Measurements from ENCODE around the gene OR1E2. TPM values are rescaled to one million over a fixed set of nuclear protein-coding genes. Genes with fewer than 3 reads are reported as not detected.

OR1E2 gene
- total and polyA plus RNA-seq, 2 of the 13 experiments (the other 11 are each of a cell fraction or from before 2014, with no cell fraction given), result not detected

DNA sequence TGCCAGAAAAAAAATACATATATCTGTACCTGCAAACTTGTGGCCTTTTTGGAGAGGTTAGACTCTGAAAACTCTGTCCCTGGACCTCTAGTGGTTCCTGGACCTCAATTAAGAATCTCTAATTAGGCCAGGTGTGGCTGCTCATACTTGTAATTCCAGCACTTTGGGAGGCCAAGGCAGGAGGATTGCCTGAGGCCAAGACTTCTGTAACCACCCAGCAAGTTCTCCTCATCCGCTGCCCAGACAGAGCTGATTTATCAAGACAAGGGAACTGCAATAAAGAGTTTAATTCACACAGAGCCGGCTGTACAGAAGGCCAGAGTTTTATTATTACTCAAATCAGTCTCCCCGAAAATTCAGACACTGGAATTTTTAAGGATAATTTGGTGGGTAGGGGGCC, 46.3 kb upstream of the OR1E2 start:
- H4K20me1 ChIP-seq (ENCODE audit: insufficient read depth, low read length), result no peaks in the 10 kb centered on the region
- no peak overlapping the region for H3K9ac ChIP-seq (ENCODE audit: insufficient read depth, low read depth, low read length)
- in situ Hi-C loops (cut with HindIII; ENCODE audit: extremely low pct_ligation_motif_present, low pct_unique_long_range_greater_than_20kb), result no loop called here
- ATAC-seq (no peak), DNase-seq (ENCODE audit: low spot score) (no peak), FAIRE-seq (no peak)
- WGBS (ENCODE audit: low lambda C conversion rate), result 40% methylated on average over 3 of the region's 3 CpGs
- ChIA-PET POLR2A (no interaction called here), CTCF (ENCODE audit: low intra/inter-chr PET ratio, low total read pairs) (no interaction called here)
- H2AFZ ChIP-seq (ENCODE audit: low read length), result no peak overlapping the region
- no peak overlapping the region for H3K4me3 ChIP-seq (replicated peaks in 1 of 3; ENCODE audit: insufficient read depth in 1 of 3, low read depth in 2 of 3, low read length in 3 of 3)
- BruUV-seq (replicated peaks), result no TSS peak
- peaks cover 0 to 3% of the 10 kb centered on the region in 2 experiments; a peak in 1 of 5 replicates for H3K27me3 ChIP-seq (ENCODE audit: control insufficient read depth in 1 of 2, insufficient read depth in 2 of 2, low read length in 2 of 2)
- H3K4me1 ChIP-seq (ENCODE audit: insufficient read depth, low read length), result peaks cover 15% of the 10 kb centered on the region
- H3K36me3 ChIP-seq (replicated peaks in 1 of 2; ENCODE audit: control insufficient read depth in 1 of 2, insufficient read depth in 2 of 2, low read length in 2 of 2), result no peaks in the 10 kb centered on the region
- H3K79me2 ChIP-seq (ENCODE audit: insufficient read depth, low read length), result no peaks in the 10 kb centered on the region
- intact Hi-C loops (cut with micrococcal nuclease; ENCODE audit: unreplicated experiment), result no loop called here
- H3K4me2 ChIP-seq (ENCODE audit: low read depth, low read length), result no peak overlapping the region
- no peak overlapping the region for H3K27ac ChIP-seq (ENCODE audit: extremely low read length, insufficient read depth, low read length)
- TF ChIP-seq ZBTB42 (CRISPR knock-in tag; IDR thresholded peaks at IDR 0.05) (no peak), RARG (CRISPR knock-in tag; IDR thresholded peaks at IDR 0.05; ENCODE audit: low read depth) (no peak), E2F5 (CRISPR knock-in tag; conservative IDR thresholded peaks at IDR 0.05) (no peak), ZNF354B (CRISPR knock-in tag; IDR thresholded peaks at IDR 0.05) (no peak), HINFP (CRISPR knock-in tag; IDR thresholded peaks at IDR 0.05; ENCODE audit: low read depth) (no peak), DBP (CRISPR knock-in tag; IDR thresholded peaks at IDR 0.05; ENCODE audit: not compliant biosample characterization) (no peak), KAT2B (IDR thresholded peaks at IDR 0.05; ENCODE audit: borderline replicate concordance, low read depth, low read length) (no peak), ZNF180 (CRISPR knock-in tag; IDR thresholded peaks at IDR 0.05; ENCODE audit: borderline replicate concordance, low read depth) (no peak), ZNF207 (IDR thresholded peaks at IDR 0.05; ENCODE audit: borderline replicate concordance) (no peak), ELF4 (CRISPR knock-in tag; IDR thresholded peaks at IDR 0.05; ENCODE audit: borderline replicate concordance) (no peak), ZNF710 (CRISPR knock-in tag; IDR thresholded peaks at IDR 0.05; ENCODE audit: borderline replicate concordance) (no peak), RFX5 (IDR thresholded peaks at IDR 0.05; ENCODE audit: low read depth, low read length) (no peak), ZNF549 (CRISPR knock-in tag; IDR thresholded peaks at IDR 0.05) (no peak), ZNF451 (CRISPR knock-in tag; IDR thresholded peaks at IDR 0.05) (no peak), MAFG (CRISPR knock-in tag; IDR thresholded peaks at IDR 0.05) (no peak), ETV6 (CRISPR knock-in tag; conservative IDR thresholded peaks at IDR 0.05) (no peak), HOXD1 (CRISPR knock-in tag; IDR thresholded peaks at IDR 0.05) (no peak)
- TF ChIP-seq, protein P1, sequence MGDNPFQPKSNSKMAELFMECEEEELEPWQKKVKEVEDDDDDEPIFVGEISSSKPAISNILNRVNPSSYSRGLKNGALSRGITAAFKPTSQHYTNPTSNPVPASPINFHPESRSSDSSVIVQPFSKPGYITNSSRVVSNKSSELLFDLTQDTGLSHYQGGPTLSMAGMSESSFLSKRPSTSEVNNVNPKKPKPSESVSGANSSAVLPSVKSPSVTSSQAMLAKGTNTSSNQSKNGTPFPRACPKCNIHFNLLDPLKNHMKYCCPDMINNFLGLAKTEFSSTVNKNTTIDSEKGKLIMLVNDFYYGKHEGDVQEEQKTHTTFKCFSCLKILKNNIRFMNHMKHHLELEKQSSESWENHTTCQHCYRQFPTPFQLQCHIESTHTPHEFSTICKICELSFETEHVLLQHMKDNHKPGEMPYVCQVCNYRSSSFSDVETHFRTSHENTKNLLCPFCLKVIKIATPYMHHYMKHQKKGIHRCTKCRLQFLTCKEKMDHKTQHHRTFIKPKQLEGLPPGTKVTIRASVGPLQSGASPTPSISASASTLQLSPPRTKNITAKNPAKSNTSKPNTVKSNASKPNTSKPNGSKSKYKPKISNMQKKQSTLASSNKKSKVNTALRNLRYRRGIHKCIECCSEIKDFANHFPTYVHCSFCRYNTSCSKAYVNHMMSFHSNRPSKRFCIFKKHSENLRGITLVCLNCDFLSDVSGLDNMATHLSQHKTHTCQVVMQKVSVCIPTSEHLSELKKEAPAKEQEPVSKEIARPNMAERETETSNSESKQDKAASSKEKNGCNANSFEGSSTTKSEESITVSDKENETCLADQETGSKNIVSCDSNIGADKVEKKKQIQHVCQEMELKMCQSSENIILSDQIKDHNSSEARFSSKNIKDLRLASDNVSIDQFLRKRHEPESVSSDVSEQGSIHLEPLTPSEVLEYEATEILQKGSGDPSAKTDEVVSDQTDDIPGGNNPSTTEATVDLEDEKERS (CRISPR knock-in tag; IDR thresholded peaks at IDR 0.05), result no peak
- H3K9me3 ChIP-seq (ENCODE audit: low read length), result no peaks in the 10 kb centered on the region
